Stimulated activated CD4-positive, alpha-beta T cell treated with anti-CD3 and anti-CD28 coated beads, Interleukin-4, amount 100 ng/mL, for 48 hours (primary cell): ENCODE results near the gene TLR2.
A peak's percentile ranks its signal among the peaks of the same experiment; 100 is the strongest.

Source experiments
- DNase-seq, 2 donors: peaks; one replicate each; pipeline ENCODE4 v3.0.0-alpha.2; 2020; ENCODE audit warnings: low read depth in 2 of 2

The TLR2 gene, protein sequence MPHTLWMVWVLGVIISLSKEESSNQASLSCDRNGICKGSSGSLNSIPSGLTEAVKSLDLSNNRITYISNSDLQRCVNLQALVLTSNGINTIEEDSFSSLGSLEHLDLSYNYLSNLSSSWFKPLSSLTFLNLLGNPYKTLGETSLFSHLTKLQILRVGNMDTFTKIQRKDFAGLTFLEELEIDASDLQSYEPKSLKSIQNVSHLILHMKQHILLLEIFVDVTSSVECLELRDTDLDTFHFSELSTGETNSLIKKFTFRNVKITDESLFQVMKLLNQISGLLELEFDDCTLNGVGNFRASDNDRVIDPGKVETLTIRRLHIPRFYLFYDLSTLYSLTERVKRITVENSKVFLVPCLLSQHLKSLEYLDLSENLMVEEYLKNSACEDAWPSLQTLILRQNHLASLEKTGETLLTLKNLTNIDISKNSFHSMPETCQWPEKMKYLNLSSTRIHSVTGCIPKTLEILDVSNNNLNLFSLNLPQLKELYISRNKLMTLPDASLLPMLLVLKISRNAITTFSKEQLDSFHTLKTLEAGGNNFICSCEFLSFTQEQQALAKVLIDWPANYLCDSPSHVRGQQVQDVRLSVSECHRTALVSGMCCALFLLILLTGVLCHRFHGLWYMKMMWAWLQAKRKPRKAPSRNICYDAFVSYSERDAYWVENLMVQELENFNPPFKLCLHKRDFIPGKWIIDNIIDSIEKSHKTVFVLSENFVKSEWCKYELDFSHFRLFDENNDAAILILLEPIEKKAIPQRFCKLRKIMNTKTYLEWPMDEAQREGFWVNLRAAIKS

DNA sequence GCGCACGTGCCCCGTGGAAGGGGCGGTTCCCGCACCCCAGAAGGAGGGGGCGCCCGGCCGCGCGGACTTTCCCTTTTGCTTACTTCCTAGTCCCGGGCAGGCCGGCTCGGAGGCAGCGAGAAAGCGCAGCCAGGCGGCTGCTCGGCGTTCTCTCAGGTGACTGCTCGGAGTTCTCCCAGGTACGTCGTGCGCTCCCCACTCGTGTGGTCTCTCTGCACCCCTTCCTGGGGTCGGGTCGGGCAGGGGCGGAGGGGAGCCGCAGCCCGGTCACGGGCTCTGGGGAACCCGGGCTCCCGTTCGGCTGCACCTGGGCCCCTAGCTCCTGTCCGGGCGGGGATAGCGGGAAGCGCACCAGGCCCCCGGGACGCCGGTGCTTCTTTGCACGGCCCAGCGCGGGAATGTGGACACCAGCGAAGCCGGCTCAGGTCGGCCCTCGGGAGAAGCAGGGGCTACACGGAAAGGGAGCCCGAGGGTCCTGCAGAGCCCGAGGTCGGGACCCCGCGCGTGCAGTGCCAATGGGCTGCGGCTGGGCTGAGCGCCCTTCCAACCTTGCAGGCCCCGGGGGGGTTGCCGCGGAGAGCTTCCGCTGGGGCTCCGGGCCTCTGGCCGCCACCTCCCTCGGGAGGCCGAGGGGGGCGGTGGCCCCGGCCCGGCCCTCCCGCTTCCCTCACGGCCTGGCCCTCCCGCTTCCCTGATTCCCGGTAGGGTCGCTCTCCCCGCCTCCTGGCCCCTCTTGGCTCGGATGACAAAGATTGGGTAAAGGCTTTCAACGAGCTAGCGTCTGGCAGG is at the start of gene TLR2:
Gene TLR2, plus strand, starts transcription at position 99 of the 789 bp plus-strand sequence. CDS start 18,628 bp downstream, outside the sequence.
- DNase-seq = peak; percentile 42 to 56

DNA sequence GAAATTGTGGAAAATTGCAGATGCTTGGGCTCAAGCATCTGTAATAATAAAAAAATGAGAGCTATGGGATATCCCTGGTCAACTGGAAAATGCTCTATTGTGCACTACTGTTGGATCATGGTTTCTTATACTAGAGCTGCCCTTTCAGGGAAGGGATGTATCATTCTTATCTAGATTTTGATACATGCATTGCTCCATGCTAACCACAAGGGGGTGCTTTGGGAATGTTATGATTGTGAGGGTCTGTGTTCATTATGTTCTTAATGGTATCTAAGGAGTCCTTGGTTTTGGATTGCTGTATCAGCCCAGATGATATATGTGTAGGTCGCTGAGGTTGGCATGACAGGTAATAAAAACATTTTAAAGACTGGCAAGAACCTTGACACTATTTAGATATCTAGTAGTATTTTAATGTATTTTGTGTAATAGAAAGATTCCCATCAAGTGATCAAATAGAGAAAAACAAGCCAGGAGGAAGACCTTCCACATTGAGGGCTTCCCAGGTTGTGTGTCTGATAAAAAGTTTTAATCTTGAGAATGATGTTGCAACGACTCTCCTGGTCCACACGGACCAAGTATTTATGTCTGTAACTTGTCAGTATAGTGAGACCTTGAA is 49.2 kb upstream of the TLR2 start:
- DNase-seq = no peak

DNA sequence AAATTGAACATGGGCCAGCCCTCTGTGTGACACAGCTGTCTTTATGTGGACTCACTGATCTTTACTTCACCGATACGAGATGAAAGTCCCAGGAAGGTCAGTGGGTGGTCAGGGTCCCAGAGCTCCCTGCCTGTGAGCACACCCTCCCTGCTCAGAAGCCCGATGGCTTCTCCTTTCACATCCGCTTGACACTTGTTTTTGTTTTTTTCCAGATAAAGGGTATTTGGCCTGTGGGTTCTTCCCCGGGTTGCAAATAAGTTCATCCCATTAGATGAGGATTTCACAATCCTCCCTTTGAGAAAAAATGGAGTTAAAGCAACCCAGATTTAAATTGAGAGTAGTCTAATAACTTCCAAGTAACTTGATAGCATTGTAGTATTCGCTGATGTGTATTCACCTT is 48.2 kb upstream of the TLR2 start:
- no peak for DNase-seq

DNA sequence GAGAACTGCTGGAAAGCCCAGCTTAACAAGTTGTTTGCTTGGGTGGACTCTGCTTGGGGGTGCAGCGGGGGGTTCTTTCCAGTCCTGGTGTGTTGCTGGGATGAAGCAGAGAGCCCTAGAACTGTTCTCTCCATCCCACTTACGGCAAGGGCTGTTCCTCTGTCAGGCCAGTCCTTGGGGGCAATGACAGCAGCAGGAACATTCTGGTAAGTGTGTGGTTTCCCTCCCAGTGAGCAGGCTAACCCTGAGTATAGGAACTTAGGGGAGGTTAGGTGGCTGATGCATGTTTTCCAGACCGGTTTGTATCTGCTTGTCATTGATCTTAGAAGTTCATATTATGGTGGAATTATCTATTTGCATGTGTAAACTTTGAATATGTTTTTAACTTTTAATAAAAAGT is 46.9 kb upstream of the TLR2 start:
- DNase-seq = no peak

DNA sequence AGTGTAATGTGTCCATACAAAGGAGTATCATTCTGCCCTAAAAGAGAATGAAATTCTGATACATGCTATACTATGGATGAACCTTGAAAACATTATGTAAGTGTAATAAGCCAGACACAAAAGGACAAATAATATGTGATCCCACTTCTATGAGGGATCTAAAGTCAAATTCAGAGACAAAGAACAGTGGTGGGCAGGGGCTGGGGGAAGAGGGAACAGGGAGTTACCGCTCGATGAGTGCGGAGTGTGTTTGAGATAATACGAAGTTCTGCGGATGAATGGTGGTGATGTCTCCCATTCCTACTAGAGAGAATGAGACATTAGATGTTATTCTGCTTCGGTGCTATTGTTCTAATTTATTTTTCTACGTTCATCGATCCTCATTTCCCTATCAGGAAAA is 46.1 kb upstream of the TLR2 start:
- DNase-seq = no peak

DNA sequence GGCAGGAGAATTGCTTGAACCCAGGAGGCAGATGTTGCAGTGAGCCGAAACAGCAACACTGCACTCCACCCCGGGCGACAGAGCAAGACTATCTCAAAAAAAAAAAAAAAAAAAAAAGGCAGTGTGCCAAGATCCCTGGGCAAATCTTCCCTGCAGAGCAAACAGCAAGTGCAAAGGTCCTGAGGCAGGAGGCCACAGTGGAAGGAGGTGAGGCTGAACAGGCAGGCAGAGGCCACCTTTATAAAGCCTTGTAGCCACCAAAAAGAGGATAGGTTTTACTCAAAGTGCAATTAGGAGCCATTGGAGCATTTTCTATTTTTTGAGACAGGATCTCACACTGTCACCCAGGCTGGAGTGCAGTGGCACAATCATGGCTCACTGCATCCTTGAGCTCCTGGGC is 45.1 kb upstream of the TLR2 start:
- DNase-seq = no peak

DNA sequence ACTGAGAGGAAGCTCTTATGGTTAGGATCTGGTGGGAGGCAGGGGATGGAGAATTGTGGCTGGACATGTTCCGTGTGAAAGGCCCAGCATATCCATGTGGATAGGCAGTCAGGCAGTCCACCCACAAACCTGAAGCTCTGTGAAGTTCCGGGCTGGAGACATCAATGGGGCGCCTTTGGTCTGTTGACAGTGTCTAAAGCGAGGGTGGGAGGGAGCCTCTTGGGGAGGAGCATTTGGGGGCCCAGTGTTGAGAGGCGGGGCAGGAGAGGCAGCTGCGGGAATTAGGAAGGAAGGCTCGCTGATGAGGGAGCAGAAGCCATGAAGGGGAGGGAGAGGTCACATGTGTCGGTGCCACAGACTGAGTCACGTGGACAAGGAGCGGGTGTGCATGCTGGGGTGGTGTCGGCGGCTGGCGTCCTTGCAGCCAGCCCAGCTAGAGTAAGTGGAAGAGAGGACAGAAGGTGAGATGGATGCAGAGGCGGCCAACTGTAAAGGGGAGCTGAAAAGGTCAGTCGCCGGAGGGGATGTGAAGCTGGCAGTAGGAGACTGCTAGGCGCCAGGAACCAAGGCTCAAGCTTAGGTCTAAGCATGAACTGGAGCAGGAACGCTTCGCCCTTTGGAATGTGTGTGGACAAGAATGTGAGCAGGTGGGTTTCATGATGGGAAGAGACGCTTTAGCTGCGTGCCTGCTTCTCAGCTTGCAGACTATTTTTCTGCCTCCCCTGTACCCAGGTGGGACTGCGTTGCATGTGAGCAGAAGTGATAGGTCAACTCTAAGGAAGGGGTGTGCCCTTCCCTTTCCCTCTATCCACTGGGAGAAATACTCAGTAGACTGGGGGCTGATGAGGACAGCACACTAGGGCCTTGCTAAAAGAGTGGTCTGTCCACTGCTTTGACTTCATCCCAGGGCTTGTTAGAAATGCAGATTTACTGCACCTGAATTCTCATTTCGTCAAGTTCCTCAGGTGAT is 44.0 kb upstream of the TLR2 start:
- DNase-seq = no peak

DNA sequence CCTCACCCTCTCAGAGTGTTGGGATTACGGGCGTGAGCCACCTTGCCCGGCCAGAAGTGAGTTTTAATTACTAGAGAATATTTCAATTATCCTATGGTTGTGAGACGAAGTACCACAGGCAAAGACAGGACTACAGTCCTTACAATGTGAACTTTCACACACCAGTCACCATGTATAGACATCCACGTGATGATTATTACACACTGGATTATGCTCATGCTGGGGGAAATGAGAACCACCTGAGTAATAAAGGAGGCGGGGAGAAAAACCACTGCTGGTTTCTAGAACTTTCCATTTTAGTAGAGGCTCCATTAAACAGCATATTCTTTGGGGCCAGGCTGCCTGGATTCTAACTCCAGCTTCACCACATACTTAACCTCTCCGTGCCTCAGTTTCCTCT is 42.5 kb upstream of the TLR2 start:
- no peak for DNase-seq

DNA sequence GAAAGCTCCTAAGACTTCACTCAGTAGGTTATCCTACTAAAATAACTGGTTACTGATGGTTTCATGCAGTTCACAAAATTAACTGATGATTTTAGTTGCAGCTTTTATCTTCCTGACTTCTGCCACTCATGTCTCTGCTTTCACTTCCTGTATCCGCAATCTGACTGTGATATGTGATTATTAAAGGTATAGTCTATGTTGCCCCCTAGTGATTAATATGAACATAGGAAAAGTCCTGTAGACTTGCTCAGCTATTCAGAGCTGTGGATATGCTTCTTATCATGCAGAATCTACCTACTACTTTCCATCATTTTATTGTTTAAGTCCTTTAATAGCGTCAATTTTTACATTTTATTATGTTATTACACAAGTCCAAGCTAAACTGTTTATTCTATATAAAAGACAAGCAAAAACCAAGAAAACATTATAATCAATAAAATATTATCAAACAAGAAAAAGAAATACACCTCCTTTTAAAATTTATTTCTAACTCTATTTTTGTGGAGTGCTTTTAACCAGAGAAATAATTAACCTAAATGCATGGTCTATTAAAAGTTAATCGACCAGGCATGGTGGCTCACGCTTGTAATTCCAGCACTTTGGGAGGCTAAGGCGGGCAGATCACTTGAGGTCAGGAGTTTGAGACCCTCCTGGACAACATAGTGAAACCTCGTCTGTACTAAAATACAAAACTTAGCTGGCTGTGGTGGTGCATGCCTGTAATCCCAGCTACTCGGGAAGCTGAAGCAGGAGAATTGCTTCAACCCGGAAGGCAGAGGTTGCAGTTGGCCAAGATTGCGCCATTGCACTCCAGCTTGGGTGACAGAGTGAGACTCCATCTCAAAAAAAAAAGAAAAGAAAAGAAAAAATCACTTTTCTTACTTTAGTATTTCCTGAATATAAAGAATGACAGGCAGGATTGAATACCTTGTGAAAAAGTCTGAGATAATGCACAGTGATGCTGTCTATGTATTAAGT is 40.4 kb upstream of the TLR2 start:
- no peak for DNase-seq

DNA sequence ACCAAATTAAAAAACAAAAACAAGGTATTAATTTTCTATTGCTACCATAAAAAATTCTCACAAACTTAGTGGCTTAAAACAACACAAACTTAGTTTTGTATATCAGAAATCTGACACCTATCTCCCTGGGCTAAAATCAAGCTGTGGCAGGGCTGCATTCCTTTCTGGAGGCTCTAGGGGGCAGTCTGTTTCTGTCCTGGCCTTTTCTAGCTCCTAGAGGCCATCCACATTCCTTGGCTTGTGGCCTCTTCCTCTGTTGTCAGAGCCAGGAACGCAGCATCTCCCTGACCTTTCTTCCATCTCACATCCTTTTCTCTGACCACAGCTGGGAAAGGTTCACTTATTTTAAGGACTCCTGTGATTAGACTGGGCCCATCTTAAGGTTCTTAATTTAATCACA is 38.9 kb upstream of the TLR2 start:
- no peak for DNase-seq

DNA sequence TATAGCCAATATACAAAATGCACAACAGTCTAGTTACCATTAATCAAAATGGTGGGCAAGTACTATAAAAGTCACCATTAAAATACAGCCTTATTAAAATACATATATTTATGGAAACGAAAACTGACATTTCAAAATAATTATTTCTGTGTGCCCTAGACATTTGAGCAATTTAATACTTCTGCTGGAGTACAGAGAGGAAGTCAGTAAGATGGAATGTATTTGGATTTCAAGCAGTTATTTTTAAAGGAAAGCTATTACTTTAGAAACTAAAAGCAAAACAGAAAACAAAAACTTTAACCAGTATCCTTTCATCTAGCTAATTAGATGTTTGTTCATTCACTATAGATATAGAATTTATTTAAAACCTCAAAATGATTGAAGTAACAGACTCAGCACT is 37.8 kb upstream of the TLR2 start:
- DNase-seq = no peak

DNA sequence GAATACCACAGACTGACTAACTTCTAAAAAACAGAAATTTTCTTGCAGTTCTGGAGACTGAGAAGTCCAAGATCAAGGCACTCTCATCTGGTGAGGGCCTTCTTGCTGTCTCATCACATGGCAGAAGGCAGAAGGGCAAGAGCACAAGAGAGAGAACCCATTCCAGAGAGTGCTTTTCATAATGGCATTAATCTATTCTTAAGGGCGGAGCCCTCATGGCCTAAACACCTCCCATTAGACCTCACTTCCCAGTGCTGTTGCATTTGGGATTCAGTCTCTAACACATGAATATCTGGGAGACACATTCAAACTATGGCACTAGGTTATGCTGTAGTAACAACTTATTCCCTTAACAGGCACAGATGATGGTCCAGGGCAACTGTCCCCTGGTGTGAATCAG is 37.1 kb upstream of the TLR2 start:
- no peak for DNase-seq

DNA sequence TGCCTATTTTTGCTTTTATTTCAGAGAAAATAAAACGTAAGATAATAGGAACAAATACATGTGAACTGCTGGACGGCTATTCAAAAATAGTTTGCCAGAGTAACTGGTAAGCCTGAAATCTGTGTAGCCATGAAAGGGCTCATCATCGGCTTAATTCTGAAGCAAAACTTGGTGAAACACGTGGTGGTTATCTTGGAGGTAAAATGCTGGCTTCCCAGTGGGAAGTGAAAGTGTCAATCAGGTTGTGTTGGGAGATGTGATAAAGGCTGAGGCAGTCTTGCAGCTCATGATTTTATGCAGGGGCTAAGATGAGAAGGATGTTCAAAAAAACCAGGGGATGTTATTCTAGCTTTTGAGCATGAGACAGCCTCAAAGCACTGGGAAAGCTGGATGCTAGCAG is 36.1 kb upstream of the TLR2 start:
- no peak for DNase-seq

DNA sequence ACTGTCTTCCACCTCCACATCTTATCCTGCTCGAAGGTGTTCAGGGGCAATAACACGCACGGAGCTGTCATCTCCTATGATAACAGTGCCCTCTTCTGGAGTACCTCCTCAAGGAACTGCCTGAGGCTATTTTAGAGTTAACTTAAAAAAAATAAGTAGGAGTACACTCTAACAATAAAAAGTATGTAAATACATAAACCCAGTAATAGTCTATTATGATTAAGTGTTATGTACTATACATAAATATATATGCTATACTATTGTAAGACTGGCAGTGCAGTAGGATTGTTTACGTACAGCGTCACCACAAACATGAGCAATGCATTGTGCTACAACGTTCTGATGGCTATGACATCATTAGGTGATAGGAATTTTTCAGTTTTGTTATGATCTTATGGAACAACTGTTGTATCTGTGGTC is 34.5 kb upstream of the TLR2 start:
- no peak for DNase-seq

DNA sequence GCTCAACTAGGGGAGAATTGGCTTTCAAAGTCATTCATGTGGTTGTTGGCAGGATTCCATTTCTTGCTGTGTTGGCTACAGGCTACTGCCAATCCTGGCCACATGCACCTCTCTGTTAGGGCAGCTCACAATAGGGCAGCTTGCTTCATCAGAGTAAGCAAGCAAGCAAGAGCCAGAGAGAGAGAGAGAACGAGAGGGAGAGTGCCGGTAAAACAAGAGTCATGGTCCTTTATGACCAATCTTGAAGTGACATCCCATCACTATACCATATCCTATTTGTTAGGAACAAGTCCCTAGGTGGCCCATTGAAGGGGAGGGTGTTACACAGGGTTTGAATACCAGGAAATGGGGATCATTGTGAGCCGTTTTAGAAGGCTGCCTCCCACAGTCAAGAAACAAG is 33.0 kb upstream of the TLR2 start:
- DNase-seq = no peak

DNA sequence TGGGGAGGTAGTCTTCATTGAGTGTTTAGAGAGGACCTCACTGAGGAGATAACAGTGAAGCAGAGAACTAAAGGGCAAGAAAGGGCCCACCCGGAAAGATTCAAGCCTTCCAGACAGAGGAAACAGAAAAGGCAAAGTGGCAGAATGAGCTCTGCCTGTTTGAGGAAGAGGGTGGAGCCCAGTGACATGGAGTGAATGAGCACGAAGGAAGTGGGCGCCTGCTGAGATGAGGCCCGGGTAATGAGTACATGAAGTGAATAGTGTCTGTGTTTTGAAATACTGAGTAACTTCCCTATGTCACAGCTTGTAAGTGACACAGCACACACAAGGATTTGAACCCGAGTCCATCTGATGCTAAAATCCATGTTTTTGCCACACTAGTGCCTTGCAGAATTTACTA is 32.5 kb upstream of the TLR2 start:
- peak; percentile 30 to 45 for DNase-seq

DNA sequence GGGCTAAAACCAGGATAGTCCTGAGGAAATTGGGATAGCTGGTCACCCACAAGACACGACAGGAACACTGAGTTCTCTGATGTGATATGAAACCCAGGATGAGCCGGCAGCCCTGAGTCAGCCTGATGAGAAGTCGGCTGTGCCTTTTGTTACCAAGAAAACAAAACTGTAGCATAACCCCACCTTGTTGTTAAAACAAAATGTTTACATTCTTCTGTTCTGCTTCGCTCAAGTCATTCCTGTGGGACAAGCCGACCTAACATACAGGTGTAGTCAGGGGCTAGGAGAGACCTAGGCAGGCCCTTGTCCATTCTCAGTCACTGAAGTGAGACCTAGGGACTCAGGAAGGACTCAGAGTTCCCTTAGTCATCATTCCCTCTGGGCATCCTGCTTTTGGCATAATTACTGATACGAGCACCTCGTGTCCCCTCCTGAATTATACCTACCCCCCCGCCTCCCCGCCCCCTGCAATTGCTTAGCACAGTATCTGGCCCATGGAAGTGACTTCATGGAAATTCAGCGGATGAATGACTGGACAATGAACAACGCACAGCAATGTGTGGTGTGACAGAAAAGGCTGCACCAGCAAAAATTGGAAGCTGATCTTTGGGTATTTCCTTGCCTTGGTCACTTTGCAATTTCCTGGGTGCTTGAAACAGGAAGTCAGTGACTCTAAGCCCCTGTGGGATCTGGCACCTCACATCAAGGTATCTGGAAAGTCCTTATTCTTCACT is 31.9 kb upstream of the TLR2 start:
- peak in 1 of 2 donors; percentile 10 for DNase-seq

DNA sequence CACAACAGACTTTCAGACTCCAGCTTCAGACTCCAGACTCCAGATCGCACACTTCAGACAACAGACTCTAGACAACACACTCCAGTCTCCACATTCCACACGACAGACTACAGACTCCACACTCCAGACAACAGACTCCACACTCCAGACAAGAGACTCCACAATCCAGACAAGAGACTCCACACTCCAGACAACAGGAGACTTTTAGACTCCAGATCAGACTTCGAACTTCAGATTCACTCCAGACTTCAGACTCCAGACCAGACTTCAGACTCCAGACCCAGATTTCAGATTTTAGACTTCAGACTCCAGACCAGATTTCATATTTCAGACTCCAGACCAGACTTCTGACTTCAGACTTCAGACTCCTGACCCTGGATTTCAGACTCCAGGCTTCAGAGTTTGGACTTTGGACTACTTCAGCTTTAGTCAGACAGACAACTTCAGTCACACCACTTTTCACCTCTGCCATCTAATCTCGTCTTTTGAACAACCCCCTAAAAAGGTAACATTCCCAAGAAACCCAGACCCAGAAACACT is 29.0 kb upstream of the TLR2 start:
- DNase-seq = no peak

DNA sequence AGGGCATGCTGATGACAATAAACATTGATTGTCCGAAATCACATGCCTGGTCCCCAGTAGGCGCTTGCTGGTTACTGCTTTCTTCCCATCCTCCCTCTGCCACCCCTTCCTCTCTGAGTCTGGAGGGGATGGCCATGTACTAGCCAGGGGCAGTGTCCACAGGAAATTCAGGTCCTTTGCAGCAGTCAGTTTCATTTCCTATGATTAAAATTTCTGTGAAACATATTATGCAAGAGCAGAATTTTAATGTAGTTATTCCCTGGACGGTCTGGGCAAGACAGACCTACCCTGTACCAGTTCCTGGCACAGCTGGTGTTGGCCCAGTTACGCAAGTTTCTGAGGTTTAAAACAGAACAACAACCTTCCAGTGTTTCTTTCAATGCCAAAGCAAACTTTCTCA is 28.2 kb upstream of the TLR2 start:
- no peak for DNase-seq
